Dermis lymphatic vessel endothelial cell (primary cell): ENCODE results near the gene SMIM41. TPM values are rescaled to one million over a fixed set of nuclear protein-coding genes. Genes with fewer than 3 reads are reported as not detected.

Source experiments
- total RNA-seq: library from RNA; depleted of rRNA; stranded (reverse); fragments of >200 nt; gene quantifications from 2 replicates; pipeline ENCODE4 v1.2.1, GENCODE V29; 2014

Gene SMIM41
- total RNA-seq = 0.09 TPM in 1 of 2 replicates, not detected in the other

DNA sequence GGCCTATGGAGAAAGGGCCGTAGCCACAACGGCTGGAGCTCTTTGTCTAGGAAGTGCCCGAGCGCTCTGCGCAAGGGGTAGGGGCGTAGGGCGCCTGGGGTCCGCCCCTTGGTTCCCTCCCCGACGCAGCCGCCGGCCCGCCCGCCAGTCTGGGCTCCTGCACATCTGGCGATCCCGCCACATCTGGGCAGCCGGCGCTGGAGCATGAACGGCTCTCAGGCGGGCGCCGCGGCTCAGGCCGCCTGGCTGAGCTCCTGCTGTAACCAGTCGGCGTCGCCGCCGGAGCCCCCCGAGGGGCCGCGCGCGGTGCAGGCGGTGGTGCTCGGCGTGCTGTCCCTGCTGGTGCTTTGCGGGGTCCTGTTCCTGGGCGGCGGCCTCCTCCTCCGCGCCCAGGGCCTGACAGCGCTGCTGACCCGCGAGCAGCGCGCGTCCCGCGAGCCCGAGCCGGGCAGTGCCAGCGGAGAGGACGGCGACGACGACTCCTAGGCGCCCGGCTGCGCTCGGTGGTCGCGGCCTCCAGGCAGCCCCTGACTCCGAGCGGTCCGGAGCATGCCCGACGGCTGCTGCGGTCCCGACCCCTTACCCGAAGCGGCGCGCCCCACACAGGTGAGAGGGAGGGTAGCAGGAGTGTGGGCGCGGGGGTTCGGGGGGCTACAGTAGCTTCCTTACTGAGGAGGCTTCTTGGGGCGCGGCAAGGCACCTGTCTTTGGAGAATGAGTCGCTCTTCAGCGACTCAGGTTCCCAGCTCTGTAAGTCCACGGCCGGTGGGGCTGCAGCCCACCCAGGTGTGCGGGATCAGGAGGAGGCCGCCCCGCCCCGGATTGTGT lies at the start of gene SMIM41:
SMIM41 (plus strand) TSS at position 129 of the 827 bp plus-strand sequence; CDS start at position 205, 76 bp downstream.

DNA sequence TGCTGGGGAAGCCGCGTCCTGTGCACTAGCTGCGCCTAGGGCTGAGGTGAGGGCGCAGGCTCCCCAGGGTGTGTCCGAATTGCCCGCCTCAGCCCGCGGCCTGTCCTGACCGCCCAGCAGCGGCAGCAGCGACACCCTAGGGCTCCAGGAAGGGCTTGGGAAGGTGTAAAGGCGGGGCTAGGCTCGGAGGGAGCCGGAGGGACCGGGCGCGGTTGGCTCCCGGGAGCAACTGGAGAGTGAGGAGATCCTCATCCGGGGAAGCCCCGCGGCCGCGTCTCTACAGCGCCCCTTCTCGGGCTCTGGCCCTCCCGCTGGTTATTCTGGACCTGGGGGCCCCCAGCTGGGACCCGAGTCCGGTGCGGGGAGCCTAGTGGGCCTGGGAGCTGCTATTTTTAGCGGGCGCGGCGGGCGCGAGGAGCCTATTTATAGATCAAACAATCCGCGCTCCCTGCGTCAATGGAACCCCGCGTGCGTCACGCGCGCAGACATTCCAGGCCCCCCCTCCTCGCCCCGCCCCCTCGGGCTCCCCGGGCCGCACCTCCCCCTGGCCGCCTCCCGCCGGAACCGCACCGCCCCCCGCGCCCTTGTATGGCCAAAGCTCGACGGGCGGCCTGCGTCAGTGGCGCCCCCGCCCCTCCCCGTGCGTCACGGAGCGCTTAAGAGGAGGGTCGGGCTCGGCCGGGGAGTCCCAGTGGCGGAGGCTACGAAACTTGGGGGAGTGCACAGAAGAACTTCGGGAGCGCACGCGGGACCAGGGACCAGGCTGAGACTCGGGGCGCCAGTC lies 28.6 kb upstream of the SMIM41 start, which contains the start of gene NR4A1:
NR4A1 (plus strand) TSS at position 685 of the 784 bp plus-strand sequence. CDS start 2,887 bp downstream, outside the sequence.

DNA sequence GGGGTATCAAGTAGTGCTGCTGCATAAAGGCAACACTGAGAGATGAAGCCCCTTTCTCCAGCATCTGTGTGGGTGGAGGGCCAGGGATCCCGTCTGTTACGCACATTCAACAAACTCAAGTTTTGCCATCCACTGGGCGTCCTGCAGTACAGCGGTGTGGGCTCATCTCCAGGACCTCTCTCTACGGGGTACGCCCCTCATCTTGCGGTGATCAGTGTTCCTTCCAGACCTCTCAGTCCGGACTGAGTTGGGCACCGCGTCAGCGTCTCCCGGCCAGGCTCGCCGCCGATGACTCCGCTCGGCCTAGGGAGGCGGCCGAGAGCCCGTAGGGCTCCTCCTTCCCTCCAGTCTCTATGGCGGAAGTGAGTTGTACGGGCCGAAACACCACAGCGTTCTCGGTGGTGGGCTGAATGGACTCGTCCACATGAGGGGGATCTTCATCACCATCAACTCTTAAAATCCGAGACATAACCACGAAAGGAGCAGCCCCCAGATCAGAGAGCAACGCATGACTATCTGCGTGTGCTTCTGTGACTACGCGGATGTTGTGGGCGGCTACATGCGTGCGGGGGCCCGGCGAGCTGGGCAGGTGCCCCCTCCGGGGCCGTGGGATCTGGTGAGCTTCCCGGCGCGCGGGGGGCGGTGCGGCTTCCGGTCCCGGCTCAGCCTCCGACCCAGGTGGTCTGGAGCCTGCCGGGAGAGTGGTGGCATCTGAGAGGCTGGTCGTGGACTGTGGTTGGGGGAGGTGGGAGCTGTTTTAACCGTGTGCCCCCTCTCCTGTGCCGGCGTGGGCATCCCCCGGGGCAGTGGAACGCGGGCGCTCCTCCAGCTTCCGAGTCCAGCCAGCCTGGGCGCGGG lies 9.9 kb upstream of the SMIM41 start, which contains the start of gene ATG101:
ATG101 (plus strand) TSS at position 652 of the 858 bp plus-strand sequence. CDS start 3,673 bp downstream, outside the sequence.

Other genes starting within 250 kb of the SMIM41 start
- 0.43 and 0.86 TPM in 2 replicates for gene FIGNL2, start 231.0 kb upstream of the SMIM41 start, total RNA-seq
- gene ANKRD33, start 191.6 kb upstream of the SMIM41 start, total RNA-seq = 0.09 and 0.11 TPM in 2 replicates
- 263 and 356 TPM in 2 replicates for gene ACVRL1, start 172.2 kb upstream of the SMIM41 start, total RNA-seq
- gene ACVR1B, start 128.0 kb upstream of the SMIM41 start, total RNA-seq = 11.8 and 12.7 TPM in 2 replicates
- 27.4 and 32.4 TPM in 2 replicates for gene TAMALIN, start 72.8 kb upstream of the SMIM41 start, total RNA-seq
- gene NR4A1, start 28.3 kb upstream of the SMIM41 start, total RNA-seq = 0.86 and 6.2 TPM in 2 replicates
- 45.9 and 51.7 TPM in 2 replicates for gene ATG101, start 9.7 kb upstream of the SMIM41 start, total RNA-seq
- under 0.01 TPM in 2 replicates for gene KRT80, start 112.3 kb downstream of the SMIM41 start, total RNA-seq
- 9.5 and 21.9 TPM in 2 replicates for gene KRT7, start 153.5 kb downstream of the SMIM41 start, total RNA-seq
- gene KRT86, start 194.9 kb downstream of the SMIM41 start, total RNA-seq = not detected in 2 replicates
- gene KRT81, start 211.8 kb downstream of the SMIM41 start, total RNA-seq = 0.22 TPM in 1 of 2 replicates, not detected in the other
- not detected in 2 replicates for gene KRT83, start 241.7 kb downstream of the SMIM41 start, total RNA-seq